B cell (primary cell): ENCODE measurements around the gene SMURF2. TPM values are rescaled to one million over a fixed set of nuclear protein-coding genes. Genes with fewer than 3 reads are reported as not detected.

Experiments
- ATAC-seq: fragments of 200-7000 bp; cut with Tn5 transposase; one replicate; pipeline ENCODE4 v1.10.0; 2021; ENCODE audit warnings: low read depth, mild to moderate bottlenecking, moderate number of reproducible peaks, moderate library complexity
- CTCF ChIA-PET: fragments of 350-600 bp; sonication (Branson Sonifier 250); formaldehyde crosslinking; loops from one replicate; lab custom pipeline; 2021; ENCODE audit warnings: antibody characterized with exemption, inconsistent platforms; lab: Charles Lee
- POLR2A ChIA-PET: fragments of 350-600 bp; sonication (Branson Sonifier 250); formaldehyde crosslinking; loops from one replicate; lab custom pipeline; 2021; ENCODE audit warnings: antibody characterized with exemption; lab: Charles Lee
- DNase-seq: peaks from one replicate; pipeline ENCODE4 v3.0.0; 2013
- H2AFZ ChIP-seq: 2 replicates; pipeline ENCODE4 v1.6.1; 2012; ENCODE audit warnings: mild to moderate bottlenecking, low read depth, low read length; ENCODE audit not compliant: insufficient read depth, poor library complexity, severe bottlenecking
- H3K27ac ChIP-seq, 2 donors: 1 replicate in 1 of 2; 2 replicates in 1 of 2; pipeline ENCODE4 v1.5.1; 2012 to 2013; ENCODE audit warnings: low read length in 2 of 2, mild to moderate bottlenecking in 2 of 2, moderate library complexity in 1 of 2
- H3K27me3 ChIP-seq, 4 experiments: fragments of 200-600 bp in 1 of 4; sonication (generic) in 1 of 4; replicated peaks in 1 of 4; 1 replicate in 2 of 4; 2 replicates in 2 of 4; pipeline versions ENCODE4 v1.6.1 to v1.7.0; 2013 to 2016; ENCODE audit warnings: low read length in 3 of 4, mild to moderate bottlenecking in 2 of 4, mixed read lengths in 1 of 4, moderate library complexity in 1 of 4; ENCODE audit not compliant: insufficient read depth in 4 of 4, control insufficient read depth in 3 of 4; ENCODE audit errors: control extremely low read depth in 1 of 4
- H3K36me3 ChIP-seq, 2 experiments: replicated peaks in 1 of 2; 1 replicate in 1 of 2; 2 replicates in 1 of 2; pipeline versions ENCODE4 v1.6.1 to v1.7.1; 2013; ENCODE audit warnings: low read length in 1 of 2; ENCODE audit not compliant: insufficient read depth in 2 of 2, control insufficient read depth in 1 of 2; ENCODE audit errors: control extremely low read depth in 1 of 2, extremely low read depth in 1 of 2
- H3K4me1 ChIP-seq, 2 donors: fragments of 200-600 bp in 1 of 2; sonication (generic) in 1 of 2; 1 replicate in 1 of 2; 2 replicates in 1 of 2; pipeline versions ENCODE4 v1.5.1 to v1.6.1; 2013 to 2017; ENCODE audit warnings: low read length in 2 of 2; ENCODE audit not compliant: control insufficient read depth in 2 of 2, insufficient read depth in 2 of 2
- H3K4me2 ChIP-seq: replicated peaks from 2 replicates; pipeline ENCODE3; 2012; ENCODE audit warnings: mild to moderate bottlenecking, low read depth, low read length; ENCODE audit not compliant: poor library complexity, severe bottlenecking
- H3K4me3 ChIP-seq, 5 experiments: fragments of 200-600 bp in 1 of 5; sonication (generic) in 1 of 5; 1 replicate in 3 of 5; 2 replicates in 2 of 5; pipeline versions ENCODE4 v1.5.1 to v1.7.0; 2011 to 2016; ENCODE audit warnings: low read length in 4 of 5, mild to moderate bottlenecking in 4 of 5, low read depth in 2 of 5, control low read depth in 1 of 5, moderate library complexity in 1 of 5; ENCODE audit not compliant: insufficient read depth in 1 of 5; ENCODE audit errors: control extremely low read depth in 1 of 5, extremely low read depth in 1 of 5
- H3K79me2 ChIP-seq: fragments of 200-600 bp; sonication (generic); one replicate; pipeline ENCODE4 v1.6.0; 2016; ENCODE audit warnings: low read length; ENCODE audit not compliant: control insufficient read depth, insufficient read depth
- H3K9ac ChIP-seq: fragments of 200-600 bp; sonication (generic); 2 replicates; pipeline ENCODE4 v1.6.1; 2017; ENCODE audit warnings: mild to moderate bottlenecking, low read length, moderate library complexity
- H3K9me3 ChIP-seq, 3 donors: one replicate each; pipeline versions ENCODE4 v1.6.1 to v1.7.1; 2013; ENCODE audit warnings: low read length in 2 of 3; ENCODE audit not compliant: control insufficient read depth in 2 of 3, insufficient read depth in 1 of 3; ENCODE audit errors: control extremely low read depth in 1 of 3
- H4K20me1 ChIP-seq: 2 replicates; pipeline ENCODE4 v1.6.0; 2012; ENCODE audit warnings: mild to moderate bottlenecking, low read length; ENCODE audit not compliant: insufficient read depth, control insufficient read depth, poor library complexity, severe bottlenecking
- H3K27ac Mint-ChIP-seq: one replicate; pipeline ENCODE4 v1.8.0; 2021; ENCODE audit warnings: mixed read lengths
- H3K27me3 Mint-ChIP-seq: one replicate; pipeline ENCODE4 v1.8.0; 2021; ENCODE audit warnings: mixed read lengths
- H3K4me1 Mint-ChIP-seq: one replicate; pipeline ENCODE4 v1.8.0; 2021; ENCODE audit warnings: mixed read lengths
- H3K4me3 Mint-ChIP-seq: one replicate; pipeline ENCODE4 v1.8.0; 2021; ENCODE audit warnings: mixed read lengths
- H3K9me3 Mint-ChIP-seq: one replicate; pipeline ENCODE4 v1.8.0; 2022; ENCODE audit warnings: mixed read lengths; ENCODE audit not compliant: insufficient read depth
- EZH2 ChIP-seq: IDR thresholded peaks from 2 replicates; pipeline ENCODE4 v1.6.1; 2012; ENCODE audit warnings: borderline replicate concordance, low read depth, mild to moderate bottlenecking, moderate library complexity, low read length; ENCODE audit not compliant: insufficient read depth, poor library complexity, severe bottlenecking
- WGBS: methylation state at CpG from one replicate; pipeline ENCODE4 v1.1.5; 2013; ENCODE audit warnings: missing lambda C conversion rate; ENCODE audit not compliant: insufficient coverage; 5-methylcytosine and 5-hydroxymethylcytosine counted together
- intact Hi-C: fragments of 100-400 bp; cut with micrococcal nuclease; formaldehyde crosslinking; loops from one replicate; pipeline ENCODE4 v1.10.0; 2022
- polyA plus RNA-seq: library from polyadenylated mRNA; depleted of rRNA; stranded (reverse); fragments of >200 nt; gene quantifications from 2 replicates; pipeline ENCODE4 v1.2.3, GENCODE V29; 2012
- total RNA-seq, 2 donors: library from RNA; stranded (reverse); fragments of 120-200 nt in 1 of 2; gene quantifications; 1 replicate in 1 of 2; 2 replicates in 1 of 2; pipeline versions ENCODE4 v1.2.3 to v1.2.4, GENCODE V29; 2013 to 2022
- TF ChIP-seq, protein P1 (sequence below): fragments of 200-600 bp; IDR thresholded peaks from one replicate; pipeline ENCODE4 v1.8.0; 2022; ENCODE audit warnings: antibody characterized with exemption, mild to moderate bottlenecking

Gene SMURF2
- total and polyA plus RNA-seq, 2 donors (not counting 1 experiment from before 2014, with no cell fraction given): 9.2 to 32.8 TPM

- ChIA-PET POLR2A (interaction anchor here (0.6 to 3.7 kb wide), 14 partner anchors 9 to 803 kb away, joined by 3 to 97 read pairs (median 5); partner anchors contain the start of genes CCDC47, DDX42, GNA13 and ICAM2), CTCF (interaction anchor here (0.8 to 5.5 kb wide), 5 partner anchors 8 to 183 kb away, joined by 3 to 125 read pairs (median 29); partner anchors contain the start of gene POLG2)
- Histone ChIP-seq H3K27me3 (no peaks in the 10 kb centered on the region), H3K9ac (peak overlapping the region; percentile 100), H3K27ac (peak overlapping the region; percentile 99 to 100), H3K4me1 (peaks cover 31 to 32% of the 10 kb centered on the region in 2 donors), H2AFZ (no peak overlapping the region), H4K20me1 (peaks cover 78% of the 10 kb centered on the region), H3K9me3 (no peaks in the 10 kb centered on the region), H3K36me3 (peaks cover 3 to 65% of the 10 kb centered on the region in 2 experiments), H3K4me3 (peak overlapping the region; percentile 97 to 100 (median 99)), H3K4me2 (peak overlapping the region; percentile 83), H3K79me2 (peaks cover 71% of the 10 kb centered on the region)
- Mint-ChIP-seq H3K4me1 (peaks cover 66% of the 10 kb centered on the region), H3K4me3 (peak overlapping the region; percentile 97), H3K9me3 (no peaks in the 10 kb centered on the region), H3K27ac (peak overlapping the region; percentile 99), H3K27me3 (no peaks in the 10 kb centered on the region)
- WGBS: 2% methylated on average over 12 of the region's 13 CpGs
- no peak for TF ChIP-seq EZH2
- TF ChIP-seq, protein P1, sequence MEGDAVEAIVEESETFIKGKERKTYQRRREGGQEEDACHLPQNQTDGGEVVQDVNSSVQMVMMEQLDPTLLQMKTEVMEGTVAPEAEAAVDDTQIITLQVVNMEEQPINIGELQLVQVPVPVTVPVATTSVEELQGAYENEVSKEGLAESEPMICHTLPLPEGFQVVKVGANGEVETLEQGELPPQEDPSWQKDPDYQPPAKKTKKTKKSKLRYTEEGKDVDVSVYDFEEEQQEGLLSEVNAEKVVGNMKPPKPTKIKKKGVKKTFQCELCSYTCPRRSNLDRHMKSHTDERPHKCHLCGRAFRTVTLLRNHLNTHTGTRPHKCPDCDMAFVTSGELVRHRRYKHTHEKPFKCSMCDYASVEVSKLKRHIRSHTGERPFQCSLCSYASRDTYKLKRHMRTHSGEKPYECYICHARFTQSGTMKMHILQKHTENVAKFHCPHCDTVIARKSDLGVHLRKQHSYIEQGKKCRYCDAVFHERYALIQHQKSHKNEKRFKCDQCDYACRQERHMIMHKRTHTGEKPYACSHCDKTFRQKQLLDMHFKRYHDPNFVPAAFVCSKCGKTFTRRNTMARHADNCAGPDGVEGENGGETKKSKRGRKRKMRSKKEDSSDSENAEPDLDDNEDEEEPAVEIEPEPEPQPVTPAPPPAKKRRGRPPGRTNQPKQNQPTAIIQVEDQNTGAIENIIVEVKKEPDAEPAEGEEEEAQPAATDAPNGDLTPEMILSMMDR: no peak
- ATAC-seq: no peak
- intact Hi-C loops: loop anchor here (5.0 kb wide), 5 partner anchors 472 to 953 kb away; partner anchors contain the start of genes DCAF7, FTSJ3, LIMD2 and PSMC5
- no peak for DNase-seq
These were observed 157.3 kb downstream of the SMURF2 start for GRCh38 chr17:64504769-64505339.
